DND-41 (cell line): ENCODE results near the gene ARHGEF6.
A peak's percentile ranks its signal among the peaks of the same experiment; 100 is the strongest.

Source experiments
- ATAC-seq: fragments of 200-7000 bp; cut with Tn5 transposase; 3 replicates; pipeline ENCODE4 v1.9.1; 2021; ENCODE audit warnings: low read depth; ENCODE audit not compliant: insufficient read depth
- DNase-seq: peaks from one replicate; pipeline ENCODE4 v3.0.0-alpha.2; 2020
- H2AFZ ChIP-seq: 2 replicates; pipeline ENCODE4 v1.6.0; 2012; ENCODE audit warnings: low read depth, low read length
- H3K27ac ChIP-seq: 2 replicates; pipeline ENCODE4 v1.5.1; 2012; ENCODE audit warnings: low read length, inconsistent platforms
- H3K27me3 ChIP-seq: fragments of 200-600 bp; sonication (generic); 2 replicates; pipeline ENCODE4 v1.6.0; 2012; ENCODE audit warnings: low read length, mild to moderate bottlenecking, inconsistent platforms; ENCODE audit not compliant: insufficient read depth, poor library complexity
- H3K36me3 ChIP-seq: 2 replicates; pipeline ENCODE4 v1.5.1; 2012; ENCODE audit warnings: low read length, inconsistent platforms; ENCODE audit not compliant: insufficient read depth
- H3K4me1 ChIP-seq: 2 replicates; pipeline ENCODE4 v1.5.1; 2012; ENCODE audit warnings: mild to moderate bottlenecking, low read length; ENCODE audit not compliant: insufficient read depth
- H3K4me2 ChIP-seq: 2 replicates; pipeline ENCODE4 v1.6.0; 2012; ENCODE audit warnings: mild to moderate bottlenecking, moderate library complexity, low read length, inconsistent platforms; ENCODE audit not compliant: insufficient read depth
- H3K4me3 ChIP-seq, 2 experiments: fragments of 200-600 bp in 1 of 2; shearing (Covaris generic) in 1 of 2; 2 replicates each; pipeline ENCODE4 v1.5.1; 2012 to 2016; ENCODE audit warnings: inconsistent platforms in 2 of 2, low read length in 2 of 2, mild to moderate bottlenecking in 2 of 2, low read depth in 1 of 2, moderate library complexity in 1 of 2
- H3K79me2 ChIP-seq: 2 replicates; pipeline ENCODE4 v1.6.0; 2012; ENCODE audit warnings: low read length, inconsistent platforms; ENCODE audit not compliant: insufficient read depth
- H3K9ac ChIP-seq: 2 replicates; pipeline ENCODE4 v1.6.0; 2012; ENCODE audit warnings: low read depth, mild to moderate bottlenecking, inconsistent platforms, low read length, moderate library complexity
- H3K9me3 ChIP-seq: 2 replicates; pipeline ENCODE4 v1.5.1; 2012; ENCODE audit warnings: low read length, moderate library complexity, mild to moderate bottlenecking, inconsistent platforms; ENCODE audit not compliant: insufficient read depth, severe bottlenecking
- H4K20me1 ChIP-seq: 2 replicates; pipeline ENCODE4 v1.6.0; 2012; ENCODE audit warnings: low read length; ENCODE audit not compliant: insufficient read depth
- EZH2 ChIP-seq: IDR thresholded peaks from 3 replicates; pipeline ENCODE4 v1.6.1; 2012; ENCODE audit warnings: borderline replicate concordance, low read depth, mild to moderate bottlenecking, moderate library complexity, low read length, inconsistent platforms; ENCODE audit not compliant: severe bottlenecking
- TF ChIP-seq, protein P1 (sequence below): IDR thresholded peaks from 2 replicates; pipeline ENCODE4 v1.5.1; 2012; ENCODE audit warnings: borderline replicate concordance, low read length, moderate library complexity, mild to moderate bottlenecking; ENCODE audit not compliant: poor library complexity, severe bottlenecking; ENCODE audit errors: extremely low read depth

The ARHGEF6 gene

DNA sequence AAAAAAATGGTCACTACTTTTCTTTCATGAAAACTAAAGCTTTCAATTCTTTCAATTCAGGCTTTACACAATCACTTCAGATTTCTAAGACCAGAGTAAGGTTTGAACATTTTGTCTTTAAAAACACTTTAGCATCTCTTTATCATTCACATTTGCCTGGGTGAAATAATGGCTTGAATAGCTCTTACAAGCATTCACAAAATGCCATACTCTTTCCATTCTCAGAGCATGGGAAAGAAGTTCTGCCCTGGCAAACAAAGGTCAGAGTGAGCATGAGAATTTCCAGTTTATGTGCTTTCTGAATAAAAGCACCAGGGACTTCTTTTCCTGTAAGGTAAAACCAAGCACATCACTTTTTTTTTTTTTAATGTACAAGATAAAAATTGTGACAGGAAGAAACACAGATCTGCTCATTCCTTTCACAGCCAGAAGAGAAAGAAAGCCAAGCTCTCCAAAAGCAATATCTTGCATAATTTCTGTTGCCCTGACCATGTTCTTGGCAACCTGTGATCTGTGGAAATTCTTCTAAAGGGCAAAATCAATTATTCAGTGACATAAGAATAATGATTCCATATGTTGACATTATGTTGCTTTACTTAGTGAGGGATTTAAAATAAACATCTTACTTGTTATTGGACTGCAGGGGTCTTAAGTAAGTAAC, 68.0 kb downstream of the ARHGEF6 start:
- no peak overlapping the region for H2AFZ ChIP-seq
- H3K36me3 ChIP-seq: peaks cover 29% of the 10 kb centered on the region
- ATAC-seq (no peak), DNase-seq (no peak)
- TF ChIP-seq, protein P1, sequence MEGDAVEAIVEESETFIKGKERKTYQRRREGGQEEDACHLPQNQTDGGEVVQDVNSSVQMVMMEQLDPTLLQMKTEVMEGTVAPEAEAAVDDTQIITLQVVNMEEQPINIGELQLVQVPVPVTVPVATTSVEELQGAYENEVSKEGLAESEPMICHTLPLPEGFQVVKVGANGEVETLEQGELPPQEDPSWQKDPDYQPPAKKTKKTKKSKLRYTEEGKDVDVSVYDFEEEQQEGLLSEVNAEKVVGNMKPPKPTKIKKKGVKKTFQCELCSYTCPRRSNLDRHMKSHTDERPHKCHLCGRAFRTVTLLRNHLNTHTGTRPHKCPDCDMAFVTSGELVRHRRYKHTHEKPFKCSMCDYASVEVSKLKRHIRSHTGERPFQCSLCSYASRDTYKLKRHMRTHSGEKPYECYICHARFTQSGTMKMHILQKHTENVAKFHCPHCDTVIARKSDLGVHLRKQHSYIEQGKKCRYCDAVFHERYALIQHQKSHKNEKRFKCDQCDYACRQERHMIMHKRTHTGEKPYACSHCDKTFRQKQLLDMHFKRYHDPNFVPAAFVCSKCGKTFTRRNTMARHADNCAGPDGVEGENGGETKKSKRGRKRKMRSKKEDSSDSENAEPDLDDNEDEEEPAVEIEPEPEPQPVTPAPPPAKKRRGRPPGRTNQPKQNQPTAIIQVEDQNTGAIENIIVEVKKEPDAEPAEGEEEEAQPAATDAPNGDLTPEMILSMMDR: no peak
- no peak for TF ChIP-seq EZH2
- no peak overlapping the region for H3K9ac ChIP-seq
- no peaks in the 10 kb centered on the region for H3K27me3 ChIP-seq
- no peak overlapping the region for H3K27ac ChIP-seq
- H3K4me1 ChIP-seq: peaks cover 17% of the 10 kb centered on the region
- H3K79me2 ChIP-seq: peaks cover 7% of the 10 kb centered on the region; the same call in 1 of the 2 replicates
- H4K20me1 ChIP-seq: no peaks in the 10 kb centered on the region
- H3K9me3 ChIP-seq: no peaks in the 10 kb centered on the region
- H3K4me3 ChIP-seq: no peak overlapping the region
- no peak overlapping the region for H3K4me2 ChIP-seq

DNA sequence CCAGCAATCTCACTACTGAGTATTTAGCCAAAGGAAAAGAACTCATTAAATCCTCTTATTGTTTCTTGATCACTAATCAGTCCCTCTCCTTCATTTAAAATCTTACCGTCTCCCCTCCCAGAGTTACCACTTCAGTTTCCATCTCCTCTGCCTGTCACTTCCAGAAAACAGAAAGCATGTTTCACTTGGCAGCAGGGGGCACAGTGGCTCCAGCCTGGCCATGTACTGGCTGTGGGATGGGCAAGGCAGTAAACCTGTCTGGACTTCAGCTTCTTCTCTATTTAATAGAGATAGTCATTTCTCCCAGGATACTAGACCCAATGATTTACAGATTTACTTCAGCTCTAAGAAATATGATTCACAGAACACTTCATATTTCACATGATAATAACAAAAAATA, 69.6 kb downstream of the ARHGEF6 start:
- Histone ChIP-seq H3K27me3 (no peaks in the 10 kb centered on the region), H3K9me3 (no peaks in the 10 kb centered on the region), H3K79me2 (peaks cover 4% of the 10 kb centered on the region; the same call in 1 of the 2 replicates), H4K20me1 (no peaks in the 10 kb centered on the region), H3K4me3 (no peak overlapping the region), H3K36me3 (peaks cover 44% of the 10 kb centered on the region), H3K4me1 (peaks cover 8% of the 10 kb centered on the region), H3K9ac (no peak overlapping the region), H3K27ac (no peak overlapping the region), H3K4me2 (no peak overlapping the region), H2AFZ (no peak overlapping the region)
- no peak for TF ChIP-seq EZH2
- TF ChIP-seq, protein P1: peak; percentile 43
- ATAC-seq: peak; percentile 52; the same call in 1 of the 3 replicates
- DNase-seq: peak; percentile 16

DNA sequence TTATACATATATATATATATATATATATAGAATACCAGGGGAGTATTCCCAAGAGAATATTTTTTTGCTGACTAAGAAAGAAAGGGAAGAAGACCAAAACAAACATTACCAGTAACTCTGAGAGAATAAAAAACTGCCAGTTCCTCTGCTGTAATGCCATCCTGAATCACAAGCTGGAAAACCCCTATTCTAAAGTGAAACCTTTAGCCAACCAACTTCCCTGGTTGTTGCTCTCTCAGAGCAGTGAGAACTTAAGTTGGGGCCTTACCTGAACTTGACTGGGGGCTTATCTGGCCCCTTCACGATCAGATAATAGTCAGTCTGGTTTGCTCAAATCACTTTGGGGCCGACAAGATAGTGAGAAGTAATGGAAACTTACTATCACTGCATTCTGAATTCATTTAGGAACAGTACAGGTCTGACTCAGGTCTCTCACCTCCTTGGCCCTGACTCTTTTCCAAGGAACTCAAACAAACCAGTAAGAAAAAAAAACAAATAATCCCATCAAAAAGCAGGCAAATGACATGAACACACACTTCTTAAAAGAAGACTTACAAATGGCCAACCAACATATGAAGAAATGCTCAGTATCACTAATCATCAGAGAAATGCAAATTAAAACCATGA, 70.3 kb downstream of the ARHGEF6 start:
- Histone ChIP-seq H4K20me1 (no peaks in the 10 kb centered on the region), H3K36me3 (peaks cover 52% of the 10 kb centered on the region), H3K27me3 (no peaks in the 10 kb centered on the region), H3K4me3 (no peak overlapping the region), H3K4me2 (no peak overlapping the region), H3K9me3 (no peaks in the 10 kb centered on the region), H3K79me2 (peaks cover 4% of the 10 kb centered on the region; the same call in 1 of the 2 replicates), H3K4me1 (peaks cover 2% of the 10 kb centered on the region), H2AFZ (no peak overlapping the region), H3K9ac (no peak overlapping the region), H3K27ac (no peak overlapping the region)
- DNase-seq (no peak), ATAC-seq (no peak)
- TF ChIP-seq, protein P1: no peak
- TF ChIP-seq EZH2: no peak
